Measurements from ENCODE around the gene CLCNKA.
"Not testable (repeated sequence)": the region's sequence is repeated elsewhere in the genome, so short reads cannot be mapped to it uniquely, and the experiment has no call there.

Gene CLCNKA
- 0 to 0.29 (median 0.07) reads per million in 18 experiments for total RNA-seq

DNA sequence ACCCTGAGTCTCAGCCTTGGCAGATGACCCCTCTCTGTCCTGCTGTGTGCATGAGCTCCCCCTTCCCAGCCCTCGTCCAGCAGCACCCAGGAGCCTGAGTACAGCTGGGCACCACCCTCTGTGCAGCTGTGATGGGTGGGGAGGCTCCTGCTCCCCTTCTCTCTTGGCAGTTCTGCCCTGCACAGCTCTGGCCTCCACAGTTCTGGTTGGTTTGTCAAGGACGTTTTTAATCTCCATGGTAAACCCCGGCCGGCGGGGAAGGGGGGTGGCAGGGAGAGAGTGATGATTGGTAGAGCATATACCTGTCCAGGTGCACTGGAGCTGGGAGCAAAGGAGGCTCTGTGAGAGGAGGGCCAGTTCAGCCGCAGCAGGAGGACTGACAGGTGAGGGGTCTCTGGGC, at the start of gene CLCNKA:
CLCNKA (plus strand) TSS at position 356 of the 400 bp plus-strand sequence. CDS start 584 bp downstream, outside the sequence.
- DNase-seq = no peak

DNA sequence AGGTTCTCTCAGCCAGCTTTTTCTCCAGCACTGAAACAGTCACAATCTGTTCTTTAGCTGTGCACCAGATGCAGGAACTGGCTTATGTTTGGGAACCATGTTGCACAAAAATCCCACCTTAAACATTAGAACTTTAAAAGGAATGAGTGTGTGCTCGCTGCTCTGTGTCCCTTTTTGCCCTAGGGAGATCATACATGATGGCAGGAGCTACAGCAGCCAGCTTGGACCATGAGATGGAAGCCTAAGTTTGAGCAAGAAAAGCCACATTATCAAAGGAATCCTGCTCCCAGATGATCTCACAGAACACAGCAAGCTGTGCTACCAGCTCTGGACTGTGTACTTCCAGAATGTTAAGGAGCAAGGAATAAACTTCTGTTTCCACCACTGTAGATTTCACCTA, 49.4 kb upstream of the CLCNKA start:
- no peak for DNase-seq

DNA sequence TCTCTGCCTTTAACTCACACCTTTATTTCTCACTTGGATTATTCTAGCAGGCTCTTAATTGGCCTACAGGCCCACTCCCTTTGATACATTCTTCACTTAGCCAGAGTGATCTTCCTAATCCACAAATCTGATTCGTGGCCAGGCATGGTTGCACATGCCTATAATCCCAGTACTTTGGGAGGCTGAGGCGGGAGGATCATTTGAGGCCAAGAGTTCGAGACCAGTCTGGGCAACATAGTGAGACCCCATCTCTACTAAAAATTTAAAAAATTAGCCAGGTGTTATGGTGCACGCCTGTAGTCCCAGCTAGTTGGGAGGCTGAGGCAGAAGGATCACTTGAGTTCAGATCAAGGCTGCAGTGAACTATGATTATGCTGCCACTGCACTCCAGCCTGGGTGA, 48.1 kb upstream of the CLCNKA start:
- DNase-seq = no peak

DNA sequence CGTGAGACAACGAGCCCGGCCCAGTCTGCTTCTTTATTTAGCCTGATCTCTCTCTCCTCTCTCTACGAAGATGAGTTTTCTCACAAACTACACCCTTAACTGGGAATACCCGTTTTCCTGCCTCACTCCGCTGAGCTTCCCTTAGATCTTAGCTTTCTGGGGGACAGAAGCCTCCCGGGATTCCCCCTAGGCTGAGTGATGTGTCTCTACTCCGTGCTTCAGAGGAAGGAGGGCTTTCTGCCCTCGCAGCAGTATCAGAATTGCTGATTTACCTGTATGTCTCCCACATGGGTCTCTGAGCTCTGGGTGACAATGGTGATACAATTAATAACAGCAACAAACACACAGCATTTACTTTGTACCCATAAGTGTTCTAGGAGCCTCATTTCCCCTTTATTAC, 47.0 kb upstream of the CLCNKA start:
- no peak for DNase-seq

DNA sequence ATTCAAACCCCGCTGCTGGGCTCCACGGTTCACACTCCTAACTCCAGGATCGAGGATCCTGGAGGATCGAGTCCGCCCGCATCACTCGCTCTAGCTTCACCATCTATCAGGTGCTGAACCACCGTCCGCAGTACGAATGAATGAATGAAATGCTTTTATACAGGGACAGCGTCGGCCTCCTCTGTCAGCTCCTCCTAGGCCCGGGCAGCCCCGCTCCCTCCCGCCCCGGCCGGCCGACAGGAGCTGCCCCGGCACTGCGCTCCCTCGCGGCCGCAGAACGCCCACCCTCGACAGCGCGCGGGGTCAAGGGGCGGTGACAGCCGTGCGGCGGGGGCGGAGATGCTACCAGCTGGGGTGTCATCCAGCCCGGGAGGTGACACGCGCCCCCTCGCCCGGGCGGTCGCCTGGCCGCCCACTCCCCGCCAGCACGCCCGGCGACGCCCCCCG, 46.5 kb upstream of the CLCNKA start:
- DNase-seq = peak; percentile 67 to 83

DNA sequence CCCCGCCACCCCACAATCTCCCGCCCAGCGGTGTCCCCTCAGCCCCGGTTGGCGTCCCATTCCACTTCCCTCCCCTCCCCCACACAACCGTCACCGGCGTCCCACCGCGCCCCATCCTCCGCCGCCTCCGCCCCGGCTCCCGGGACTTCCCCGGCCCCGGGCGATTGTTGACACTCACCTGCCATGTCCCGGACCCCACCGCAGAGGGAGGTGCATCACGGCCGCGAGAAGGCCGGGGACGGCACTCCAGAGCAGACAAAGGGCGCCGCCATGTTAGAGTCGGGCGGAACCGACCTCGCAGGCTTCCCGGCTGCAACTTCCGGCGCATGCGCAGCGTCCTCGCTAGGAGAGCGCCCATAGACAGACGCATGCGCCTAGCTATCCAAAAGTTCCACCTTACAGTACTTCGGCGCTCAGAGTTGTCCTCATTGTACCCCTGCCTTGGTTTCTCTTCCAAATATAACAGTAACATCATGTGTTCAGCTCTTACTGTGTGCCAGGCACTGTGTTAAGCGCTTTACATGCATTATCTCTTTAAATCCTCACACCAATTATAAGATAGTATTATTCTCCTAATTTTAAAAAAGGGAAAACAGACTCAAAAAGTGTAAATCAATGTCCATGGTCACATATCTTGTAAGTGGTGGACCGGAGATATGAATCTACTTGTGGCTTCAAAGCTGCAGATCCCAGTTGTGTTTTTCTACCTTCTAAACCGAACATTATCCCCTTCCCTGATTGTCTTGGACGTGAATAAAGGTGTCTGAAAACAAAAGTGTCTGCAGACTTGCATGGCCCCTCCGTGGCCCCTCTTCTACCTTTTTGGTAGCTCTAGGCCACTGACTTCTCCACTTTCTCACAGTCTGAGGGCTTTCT, 45.8 kb upstream of the CLCNKA start, which contains the start of gene ZBTB17:
ZBTB17 (minus strand) TSS at position 297 of the 876 bp plus-strand sequence. CDS start 27,606 bp downstream, outside the sequence.
- DNase-seq = peak; percentile 95 to 97

DNA sequence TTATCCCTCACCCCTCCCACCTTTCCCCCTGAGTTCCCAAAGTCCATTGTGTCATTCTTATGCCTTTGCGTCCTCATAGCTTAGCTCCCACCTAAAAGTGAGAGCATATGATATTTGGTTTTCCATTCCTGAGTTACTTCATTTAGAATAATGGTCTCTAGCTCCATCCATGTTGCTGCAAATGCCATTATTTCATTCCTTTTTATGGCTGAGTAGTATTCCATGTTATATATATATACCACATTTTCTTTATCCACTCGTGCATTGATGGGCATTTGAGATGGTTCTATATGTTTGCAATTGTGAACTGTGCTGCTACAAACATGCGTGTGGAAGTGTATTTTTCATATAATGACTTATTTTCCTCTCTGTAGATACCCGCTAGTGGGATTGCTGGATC, 43.9 kb upstream of the CLCNKA start:
- not testable (repeated sequence) for DNase-seq

DNA sequence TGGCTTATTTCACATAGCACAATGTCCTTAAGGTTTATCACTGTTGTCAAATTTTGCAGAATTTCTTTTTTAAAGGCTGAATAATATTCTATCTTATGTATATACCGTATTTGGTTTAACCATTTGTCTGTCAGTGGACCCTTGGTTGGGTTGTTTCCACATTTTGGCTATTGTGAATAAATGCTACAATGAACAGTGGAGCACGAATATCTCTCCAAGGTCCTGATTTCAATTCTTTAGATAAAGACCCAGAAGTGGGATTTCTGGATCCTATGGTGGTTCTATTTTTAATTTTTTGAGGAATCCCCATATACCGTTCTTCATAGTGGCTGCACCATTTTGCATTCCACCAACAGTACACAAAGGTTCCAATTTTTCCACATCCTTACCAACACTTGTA, 40.2 kb upstream of the CLCNKA start:
- no peak for DNase-seq

DNA sequence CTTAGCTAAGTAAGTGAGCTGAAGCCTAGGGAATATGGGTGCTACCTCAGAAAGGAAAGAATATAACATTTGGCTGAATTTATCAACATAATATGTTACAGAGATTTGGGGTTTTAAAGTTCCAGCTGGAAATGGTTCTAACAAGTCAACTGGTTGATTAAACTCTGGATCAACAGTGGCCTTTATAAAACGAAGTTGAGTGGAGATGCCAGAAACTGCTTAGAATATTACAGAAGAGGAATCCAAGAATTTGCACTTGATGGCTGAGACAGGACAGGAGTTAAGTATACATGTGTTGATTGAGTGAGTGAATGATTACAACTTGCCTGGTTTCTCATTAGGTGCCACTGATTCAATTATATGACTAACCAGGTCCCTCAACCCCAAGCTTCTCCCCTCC, 38.6 kb upstream of the CLCNKA start:
- no peak for DNase-seq

DNA sequence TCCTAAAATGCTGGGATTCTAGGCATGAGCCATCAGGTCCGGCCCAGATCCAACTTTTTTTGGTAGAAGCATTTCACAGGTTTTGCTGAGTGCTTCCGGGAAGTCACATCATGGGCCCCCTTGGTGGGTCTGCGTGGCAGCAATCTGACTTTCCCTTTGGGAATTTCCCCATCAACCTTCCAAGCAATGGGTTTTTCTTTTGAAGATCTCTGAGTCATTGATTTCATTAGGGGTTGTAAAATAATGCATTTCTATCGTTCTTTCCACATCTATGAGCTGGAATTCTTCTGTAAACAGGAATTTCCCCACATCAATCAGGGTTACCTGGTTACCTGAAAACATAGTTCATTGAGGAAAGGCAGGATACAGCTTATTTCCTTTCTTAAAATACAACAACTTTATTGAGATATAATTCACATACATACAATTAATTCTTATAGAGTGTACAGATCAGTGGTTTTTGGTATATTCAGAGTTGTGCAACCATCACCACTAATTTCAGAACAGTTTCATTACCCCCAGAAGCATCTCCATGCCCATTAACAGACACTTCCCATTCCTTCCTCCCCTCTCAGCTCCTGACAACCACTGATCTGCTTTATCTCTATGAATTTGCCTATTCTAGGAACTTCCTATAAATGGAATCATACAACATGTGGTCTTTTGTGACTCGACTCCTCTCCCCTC, 36.1 kb upstream of the CLCNKA start:
- DNase-seq = peak in 1 of 2 donors; percentile 21

DNA sequence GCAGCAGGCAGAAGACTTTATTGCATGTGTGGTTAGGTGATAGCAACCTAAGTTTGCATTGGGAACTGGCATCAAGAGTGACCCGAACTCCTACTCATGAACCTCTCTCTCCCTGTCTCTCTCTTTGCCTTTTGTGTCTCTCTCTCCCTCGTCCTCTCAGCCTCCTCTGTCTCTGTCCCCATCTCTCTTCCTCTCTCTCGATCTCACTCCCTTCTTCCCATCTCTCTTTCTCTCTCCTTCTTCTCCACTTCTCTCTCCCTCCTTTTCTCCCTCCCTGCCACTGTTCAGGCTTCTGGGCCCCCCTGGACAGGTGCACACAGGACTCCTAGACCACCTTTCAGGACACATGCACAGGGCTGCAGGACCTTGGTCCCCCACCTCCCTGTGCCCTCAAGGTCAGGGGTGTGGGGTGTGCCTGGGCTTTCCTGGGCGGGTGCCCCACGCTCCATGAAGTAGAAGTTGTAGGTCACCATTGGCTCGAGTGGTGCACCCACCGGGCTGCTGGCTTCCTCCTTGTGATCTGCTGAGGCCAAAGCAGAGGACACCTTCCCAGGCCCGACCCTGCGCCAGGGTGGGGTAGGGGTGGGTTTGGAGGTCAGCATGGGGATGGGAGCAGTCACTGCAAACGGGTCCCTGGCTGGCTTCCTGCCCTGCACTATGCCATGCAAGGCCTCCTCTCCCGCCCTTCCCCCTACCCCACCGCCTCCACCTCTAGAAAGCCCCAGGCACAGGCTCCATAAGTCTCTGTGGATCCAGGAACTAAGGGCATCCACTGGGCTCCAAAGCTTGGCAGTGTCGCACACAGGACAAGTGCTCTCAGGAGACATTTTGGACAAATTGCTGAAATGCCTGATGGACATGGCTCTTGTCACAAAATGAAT, 32.7 kb upstream of the CLCNKA start:
- no peak for DNase-seq

DNA sequence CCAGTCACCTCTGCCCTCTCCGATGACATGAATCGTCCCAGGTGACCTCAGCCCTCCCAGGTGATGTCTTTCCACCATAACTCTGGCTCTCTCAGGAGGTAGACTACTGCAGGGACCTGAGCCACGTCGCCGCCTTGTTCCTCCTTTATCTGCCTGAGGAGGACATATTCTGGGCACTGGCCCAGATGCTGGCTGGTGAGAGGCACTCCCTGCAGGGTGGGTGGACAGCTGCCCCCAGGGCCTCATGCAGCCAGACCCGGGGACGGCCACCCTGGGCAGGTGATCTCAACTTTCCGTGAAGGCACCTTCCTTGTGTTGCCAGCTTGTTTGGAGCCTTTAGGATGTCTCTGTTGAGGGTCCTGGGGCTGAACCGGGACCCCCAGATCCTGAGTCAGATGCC, 32.1 kb upstream of the CLCNKA start:
- no peak for DNase-seq

DNA sequence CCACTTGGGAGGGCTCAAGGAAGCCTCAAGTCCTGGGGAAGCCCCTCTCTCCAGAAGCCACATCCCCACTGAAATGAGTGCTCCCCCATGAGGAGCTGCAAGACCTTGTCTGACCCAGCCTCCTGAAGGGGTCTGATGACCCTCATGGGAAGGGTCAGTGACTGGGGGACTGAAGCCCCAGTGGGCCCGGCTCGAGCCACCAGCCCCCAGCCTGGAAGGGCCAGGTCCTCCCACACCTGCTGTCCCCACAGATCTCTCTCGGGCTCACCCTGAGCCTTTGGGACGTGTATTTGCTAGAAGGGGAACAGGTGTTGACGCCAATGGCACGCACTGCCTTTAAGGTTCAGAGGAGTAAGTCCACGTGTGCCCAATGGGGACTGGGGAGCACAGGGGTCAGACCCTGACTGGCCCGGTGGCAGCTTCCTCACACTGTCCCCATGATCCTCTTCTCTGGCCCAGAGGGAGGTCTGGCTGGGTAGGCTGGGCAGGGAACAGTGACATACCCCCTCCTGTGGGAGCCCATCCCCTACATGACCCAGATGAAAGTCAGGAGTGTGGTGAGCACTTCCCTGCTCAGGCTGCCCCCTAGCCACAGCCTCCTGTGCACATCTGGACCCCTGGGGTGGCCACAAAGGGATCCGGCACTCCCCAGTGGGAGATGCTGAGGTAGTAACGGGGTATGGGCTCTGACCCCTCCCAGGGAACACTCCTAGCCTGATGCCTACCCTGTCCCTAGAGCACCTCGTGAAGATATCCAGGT, 30.2 kb upstream of the CLCNKA start:
- DNase-seq = no peak

DNA sequence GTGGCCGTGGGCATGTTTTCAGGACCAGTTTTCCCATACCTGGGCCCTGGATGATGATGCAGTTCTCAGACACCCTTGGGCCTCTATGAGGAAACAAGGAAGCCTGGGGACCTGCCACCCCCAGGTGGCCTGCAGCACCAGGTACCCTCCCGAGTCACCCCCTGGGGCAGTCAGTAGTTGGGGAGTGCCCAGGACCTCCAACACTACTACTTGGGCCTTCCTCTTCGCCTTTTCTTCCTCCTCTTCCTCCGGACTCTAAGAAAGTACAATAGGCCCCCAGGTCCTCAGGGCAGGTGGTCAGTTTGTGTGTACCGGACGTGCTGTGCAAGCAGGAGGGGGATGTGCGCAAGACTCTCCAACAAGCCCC, 29.7 kb upstream of the CLCNKA start:
- no peak for DNase-seq

DNA sequence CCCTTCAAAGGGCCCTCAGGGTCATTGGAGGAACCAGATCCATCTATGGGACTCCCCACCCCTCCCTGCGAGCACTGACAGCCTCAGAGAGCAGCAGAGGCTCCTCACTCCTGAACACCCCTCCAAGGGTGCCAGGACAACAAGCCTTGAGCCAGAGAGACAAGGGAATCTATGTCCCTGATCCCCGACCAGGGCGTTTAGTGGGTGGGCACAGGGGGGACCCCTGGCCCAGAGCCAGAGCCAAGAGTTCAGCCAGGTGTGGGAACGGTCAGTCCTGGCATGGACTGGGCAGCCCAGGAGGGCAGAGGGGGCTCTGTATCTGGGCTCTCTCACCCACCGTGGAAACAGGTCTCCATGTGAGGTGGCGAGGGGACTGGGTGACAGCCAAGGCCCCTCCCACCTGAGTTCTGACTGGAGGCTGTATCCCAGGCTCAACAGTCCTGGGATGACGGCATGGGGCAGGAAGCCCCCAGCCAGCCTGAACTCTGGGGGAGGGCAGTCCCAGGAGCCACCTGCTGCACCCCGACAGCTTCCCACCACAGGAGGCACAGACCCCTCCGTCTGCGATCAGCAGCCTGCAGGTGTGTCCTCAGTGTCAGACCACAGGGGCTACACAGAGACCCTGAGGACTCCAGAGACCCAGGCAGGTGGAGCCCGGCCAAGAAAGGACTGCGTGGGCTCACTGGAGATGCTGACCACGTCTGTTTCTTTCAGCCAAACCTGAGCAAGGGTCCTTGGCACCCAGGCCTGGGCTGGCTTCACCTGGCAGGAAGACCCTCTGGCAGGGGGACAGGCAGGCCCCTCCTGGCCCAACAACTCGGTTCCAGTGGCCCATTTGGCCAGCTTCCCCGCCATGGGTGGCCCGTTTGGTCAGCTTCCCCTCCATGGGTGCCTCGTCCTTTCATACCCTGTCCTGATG, 29.0 kb upstream of the CLCNKA start:
- DNase-seq = no peak

DNA sequence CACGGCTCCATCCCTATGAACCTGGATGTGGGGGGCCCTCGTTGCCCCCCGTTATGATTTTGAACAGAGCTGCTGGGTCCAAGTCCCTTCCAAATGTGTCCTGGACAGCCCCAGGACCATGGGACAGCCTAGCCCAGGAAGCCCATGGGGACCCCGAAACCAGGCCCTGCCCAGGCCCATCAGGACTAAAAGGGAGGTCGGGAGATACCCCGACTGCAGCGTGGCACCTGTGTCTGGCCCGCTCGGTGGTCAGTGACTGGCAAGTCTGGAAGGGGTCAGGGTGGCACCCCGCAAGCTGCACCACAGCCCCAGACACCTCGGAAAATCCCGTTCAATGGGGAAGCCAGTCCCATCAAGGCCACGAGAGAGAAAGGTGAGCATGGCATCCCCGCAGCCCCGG, 28.2 kb upstream of the CLCNKA start:
- DNase-seq = no peak

DNA sequence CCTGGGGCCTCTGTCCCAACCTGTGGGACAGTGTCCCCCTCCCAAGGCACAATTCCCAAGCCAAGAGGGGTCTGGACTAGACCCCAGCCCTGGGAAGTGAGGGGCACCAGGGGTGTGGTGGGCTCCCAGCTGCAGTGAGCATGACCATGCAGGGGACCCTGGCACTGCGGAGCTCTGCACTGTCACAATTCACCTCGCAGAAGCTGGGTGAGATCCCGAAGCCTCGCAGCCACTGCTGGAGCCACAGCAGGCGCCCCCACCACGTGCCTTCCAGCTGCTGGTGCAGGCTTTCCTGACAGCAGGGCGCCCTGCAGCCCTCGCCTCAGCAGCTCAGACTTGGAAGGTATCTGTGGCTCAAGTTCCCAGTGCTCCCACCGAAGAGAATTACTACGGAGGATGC, 27.8 kb upstream of the CLCNKA start:
- DNase-seq = no peak

DNA sequence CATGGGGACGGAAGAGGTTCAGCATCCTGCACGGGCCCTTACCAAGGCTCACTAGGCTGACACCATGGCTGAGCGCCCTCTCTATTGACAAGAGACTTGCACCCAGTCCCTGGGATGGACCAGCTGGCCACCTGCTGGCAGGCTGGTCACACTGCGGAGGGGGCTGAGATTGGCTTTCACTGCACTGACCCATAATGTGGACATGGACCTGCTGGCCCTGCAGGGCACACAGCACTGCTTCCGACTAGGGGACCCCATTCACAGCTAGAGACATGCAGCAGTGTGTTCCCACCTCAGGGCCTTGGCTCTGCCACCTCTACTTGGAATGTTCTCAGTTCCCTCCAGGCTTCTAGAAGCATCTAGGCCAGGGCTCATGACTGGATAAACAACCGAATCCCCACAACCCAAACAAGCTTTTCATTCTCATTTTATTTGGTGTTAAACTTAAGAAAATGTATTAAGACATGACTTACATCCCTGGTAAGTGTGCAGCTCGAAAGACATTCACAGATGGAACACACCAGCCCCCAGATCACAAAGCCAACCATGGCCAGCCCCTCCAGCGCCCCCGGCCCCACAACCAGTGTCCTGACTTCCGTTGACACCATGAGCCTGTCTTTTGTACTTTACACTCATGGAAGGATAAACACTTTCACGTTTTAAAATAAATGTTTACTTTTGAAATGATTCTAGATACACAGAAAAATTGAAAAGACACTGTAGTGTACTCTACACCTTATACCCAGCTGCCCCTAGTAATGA, 27.1 kb upstream of the CLCNKA start:
- DNase-seq = peak; percentile 68 to 80

DNA sequence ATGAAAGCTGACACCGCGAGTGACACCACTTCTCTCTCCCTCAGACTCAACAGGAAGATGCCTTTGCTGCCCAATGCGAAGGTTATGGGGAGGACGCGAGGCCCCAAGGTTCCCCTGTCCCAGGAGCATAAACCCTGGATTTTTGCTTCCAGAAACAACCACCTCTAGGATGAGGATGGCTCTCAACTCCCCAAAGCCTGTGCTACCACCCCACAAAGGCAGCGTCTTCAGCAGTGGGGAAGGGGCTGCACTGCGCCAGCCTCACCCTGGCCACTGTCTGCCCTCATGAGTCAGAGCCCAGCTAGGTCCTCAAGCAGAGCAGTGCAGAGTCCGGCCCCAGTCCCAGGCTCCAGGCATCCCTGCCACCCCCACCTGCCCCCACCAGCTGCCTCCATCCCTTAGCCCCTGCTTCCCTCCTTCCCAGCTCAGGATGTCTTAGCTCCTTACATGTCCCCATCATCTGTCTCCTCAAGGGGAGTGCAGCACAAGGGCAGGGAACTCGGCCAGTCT, 24.7 kb upstream of the CLCNKA start:
- DNase-seq = no peak

Measured in inflammatory macrophage (primary cell).